GM21786 (cell line): Measurements from ENCODE around the gene LRMDA.

Experiments used
- ATAC-seq: cut with Tn5 transposase; IDR thresholded peaks from one replicate; pipeline ENCODE4 v1.9.1; 2021; ENCODE audit not compliant: unreplicated experiment

The LRMDA gene

DNA sequence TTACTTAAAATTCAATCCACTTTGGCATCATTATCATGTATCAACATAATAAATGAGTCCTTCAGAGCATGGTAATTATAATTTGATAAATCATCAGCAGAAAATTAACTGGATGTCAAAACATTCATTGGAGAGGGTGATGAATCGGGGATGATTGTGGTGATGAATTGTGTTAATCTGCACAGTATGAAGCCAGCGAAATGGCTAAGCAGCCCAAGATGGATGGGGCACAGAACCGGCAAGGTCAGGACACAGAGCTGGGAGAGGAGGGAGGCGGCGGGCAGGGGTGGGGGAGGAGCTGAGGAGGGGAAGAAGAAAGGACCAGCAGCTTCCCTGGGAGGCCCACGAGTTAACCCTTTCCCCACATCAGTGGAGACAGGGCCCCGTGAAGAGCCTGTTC is 536.1 kb downstream of the LRMDA start:
- no peak for ATAC-seq

- ATAC-seq, result no peak
These were observed 537.6 kb downstream of the LRMDA start for GRCh38 chr10:75969031-75969430.

GRCh38 chr10:75971402-75972211 is 540.2 kb downstream of the LRMDA start:
- ATAC-seq, result no peak

DNA sequence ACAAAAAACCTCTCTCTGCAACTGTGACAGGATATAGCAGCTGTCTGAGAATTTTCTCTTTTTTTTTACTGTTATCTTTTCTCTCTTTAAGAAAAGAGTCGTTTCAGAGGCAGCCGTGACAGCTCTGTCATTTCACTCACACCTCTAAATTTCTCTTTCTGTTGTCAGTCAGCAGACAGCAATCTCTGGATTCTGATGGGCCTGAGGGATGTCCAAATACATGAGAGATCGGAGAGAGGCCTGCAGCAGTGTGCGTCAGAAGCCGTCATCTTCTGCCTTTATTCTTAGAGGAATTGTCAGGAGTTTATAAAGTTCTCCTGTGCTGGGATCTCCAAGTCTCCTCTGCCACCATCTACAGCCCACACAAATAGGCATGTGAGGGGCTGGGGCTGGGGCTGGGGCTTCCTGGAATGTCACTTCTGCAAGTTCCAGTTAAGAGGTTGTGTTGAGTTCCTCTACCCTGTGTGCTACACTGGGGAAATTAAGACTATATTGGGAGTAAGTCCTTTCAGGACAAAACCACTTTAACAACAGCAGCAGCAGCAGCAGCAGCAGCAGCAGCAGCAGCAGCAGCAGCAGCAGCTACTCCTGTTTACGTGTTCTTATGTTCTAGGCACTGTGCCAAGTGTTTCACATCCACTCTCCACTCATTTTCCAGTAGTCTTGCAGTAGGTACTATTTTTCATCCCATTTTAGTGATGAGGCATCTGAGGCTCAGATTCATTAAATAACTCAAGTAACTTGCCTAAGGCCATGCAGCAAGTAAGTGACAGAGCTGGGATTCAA is 541.3 kb downstream of the LRMDA start:
- no peak for ATAC-seq

GRCh38 chr10:75974080-75974479 is 542.7 kb downstream of the LRMDA start:
- ATAC-seq, result no peak

- ATAC-seq, result no peak
These were observed 545.3 kb downstream of the LRMDA start for GRCh38 chr10:75976681-75977080.

- no peak for ATAC-seq
These were observed 545.7 kb downstream of the LRMDA start for GRCh38 chr10:75977139-75977538.

DNA sequence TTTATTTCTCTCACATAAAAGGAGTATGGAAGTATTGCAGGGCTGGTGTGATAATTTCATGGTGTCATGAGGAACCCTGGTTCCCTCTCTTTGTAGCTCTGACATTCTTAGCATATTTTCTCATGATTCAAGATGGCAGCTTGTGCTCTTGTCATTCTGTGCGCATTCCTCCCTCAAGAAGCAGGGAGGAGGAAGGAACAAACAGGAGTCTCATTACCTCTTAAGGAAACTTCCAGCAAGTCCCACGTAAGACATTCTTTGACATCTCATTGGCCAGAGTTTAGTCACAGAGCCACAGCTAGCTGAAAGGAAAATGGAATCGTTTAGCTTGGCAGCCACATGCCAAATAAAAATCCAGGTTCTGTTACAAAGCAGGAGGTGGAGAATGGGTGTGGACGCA is 546.8 kb downstream of the LRMDA start:
- no peak for ATAC-seq

DNA sequence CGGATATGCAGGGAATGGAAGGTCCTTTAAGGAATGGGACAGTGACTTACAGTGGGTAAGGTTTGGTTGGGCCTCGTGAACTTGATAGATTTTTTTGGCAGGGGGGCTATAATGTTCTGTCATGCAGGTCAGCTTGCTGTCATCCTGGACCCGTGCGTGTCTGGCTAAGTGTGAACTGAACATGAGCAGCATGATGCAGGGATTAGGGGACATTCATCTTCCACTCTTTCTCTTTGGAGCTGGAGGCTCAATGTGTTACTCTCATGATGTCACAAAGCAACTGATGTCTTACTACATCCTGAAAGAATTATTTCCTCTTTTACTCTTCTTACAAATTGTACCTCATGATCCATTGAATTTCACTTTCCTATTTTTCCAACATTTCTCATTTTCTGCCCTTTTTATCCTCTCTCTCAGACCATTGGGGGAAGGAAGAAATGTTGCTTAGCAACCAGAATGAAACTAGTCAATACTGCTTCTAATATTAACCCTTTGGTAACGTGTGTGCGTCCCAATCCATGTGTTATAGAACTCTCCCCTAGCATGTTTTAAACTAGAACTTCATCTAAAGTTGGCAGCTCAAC is 549.1 kb downstream of the LRMDA start:
- no peak for ATAC-seq

DNA sequence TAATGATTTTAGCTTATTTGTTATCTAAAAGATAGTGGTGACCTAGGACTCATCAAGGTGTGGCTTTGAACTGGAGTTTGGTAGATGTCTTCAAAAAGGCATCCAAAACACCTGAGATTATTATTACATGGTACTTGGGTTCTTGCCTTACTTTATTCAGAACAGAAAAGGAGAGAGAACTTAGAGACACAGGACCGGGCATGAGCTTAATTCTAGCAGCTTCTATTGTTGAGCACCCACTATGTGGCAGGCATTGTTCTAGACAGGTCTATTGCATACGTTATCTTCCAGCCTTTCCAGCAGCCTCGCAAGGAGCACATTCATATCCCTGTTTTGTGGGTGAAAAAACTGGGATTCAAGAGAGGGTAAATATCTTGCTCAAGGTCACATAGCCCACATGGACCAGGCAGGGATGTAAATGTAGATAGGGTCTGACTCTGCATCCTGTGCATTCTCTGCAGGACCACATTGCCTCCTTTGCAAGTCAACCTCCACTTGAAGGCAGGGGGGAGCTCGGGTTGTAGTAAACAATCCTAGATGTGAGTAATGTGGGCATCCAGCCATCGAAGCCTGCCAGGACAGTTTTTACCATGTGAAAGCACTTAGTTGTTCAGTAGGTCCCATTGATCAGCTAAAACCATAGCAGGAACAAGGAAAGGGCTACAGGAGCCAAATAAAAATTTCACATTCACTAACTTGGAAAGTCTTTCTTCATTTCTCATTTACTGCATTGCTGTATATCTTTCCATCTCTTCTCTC is 551.4 kb downstream of the LRMDA start:
- no peak for ATAC-seq

DNA sequence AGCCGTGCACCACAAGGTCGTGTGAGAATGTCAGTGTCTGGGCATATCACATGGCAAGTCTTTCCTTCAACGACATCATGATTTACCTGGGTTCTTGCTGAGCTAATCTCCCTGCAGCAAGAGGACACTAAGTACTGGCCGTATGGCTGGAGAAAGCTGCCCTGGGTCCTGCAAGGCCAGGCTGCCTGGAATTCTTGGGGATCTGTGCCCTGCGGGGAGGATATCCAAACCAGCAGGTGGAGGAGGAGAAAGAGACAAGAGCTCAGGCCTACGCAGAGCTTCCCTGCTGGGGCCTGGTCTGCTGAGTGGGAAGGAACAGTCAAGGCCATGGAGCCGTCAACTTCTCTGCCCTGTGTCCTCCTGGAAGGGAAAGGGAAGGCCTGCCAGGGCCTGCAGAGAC is 552.6 kb downstream of the LRMDA start:
- ATAC-seq, result no peak

GRCh38 chr10:75987616-75988015 is 556.2 kb downstream of the LRMDA start:
- ATAC-seq, result no peak

DNA sequence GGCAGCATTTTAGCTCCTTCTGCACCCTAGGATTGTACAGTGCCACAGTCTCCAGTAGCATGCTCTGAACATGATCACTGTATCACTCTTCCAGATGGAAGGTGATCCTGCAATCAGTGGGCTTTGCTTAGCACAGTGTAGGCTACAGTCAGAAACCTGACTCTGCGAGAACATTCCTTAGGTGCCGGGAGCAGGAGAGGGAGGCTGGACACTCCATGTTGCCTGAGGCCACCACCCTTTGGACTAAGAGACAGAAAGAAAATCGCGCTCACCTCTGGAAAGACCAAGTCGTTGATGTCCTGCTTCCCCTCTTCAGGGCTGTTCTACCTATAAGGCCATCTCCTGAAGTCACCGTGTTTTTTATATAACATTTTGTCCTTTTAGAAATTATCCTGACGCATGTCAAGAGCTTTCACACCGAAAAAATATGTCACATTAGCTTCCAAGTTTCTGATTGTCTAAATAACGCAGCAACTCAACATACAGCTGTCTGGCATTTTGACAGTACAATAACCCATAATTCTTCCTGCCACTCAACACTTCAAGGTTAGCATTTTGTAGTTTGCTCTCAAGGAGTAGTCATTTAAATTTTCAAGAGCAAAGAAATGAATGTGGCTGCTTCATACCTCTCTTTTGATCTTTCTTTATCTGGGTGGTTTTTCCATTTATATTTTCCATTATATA is 563.1 kb downstream of the LRMDA start:
- no peak for ATAC-seq

DNA sequence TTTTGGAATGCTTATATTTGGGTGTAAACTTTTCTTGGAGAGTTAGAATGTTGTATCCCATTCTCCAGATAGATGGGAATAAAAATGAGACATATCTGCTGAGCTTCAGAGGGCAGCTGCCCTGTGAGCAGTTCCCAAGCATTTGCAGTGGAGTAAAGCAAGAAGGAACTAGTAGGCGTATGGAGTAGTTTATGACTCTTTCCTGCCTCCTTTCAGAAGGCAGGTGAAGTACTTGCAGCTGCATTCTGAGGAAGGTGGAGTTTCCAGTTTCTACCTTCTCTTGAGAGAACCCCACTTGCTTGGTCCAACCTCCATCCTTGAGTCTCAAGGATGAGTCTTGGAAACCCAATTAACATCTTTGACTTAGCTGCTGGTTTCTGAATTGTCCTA is 563.6 kb downstream of the LRMDA start:
- ATAC-seq, result no peak

DNA sequence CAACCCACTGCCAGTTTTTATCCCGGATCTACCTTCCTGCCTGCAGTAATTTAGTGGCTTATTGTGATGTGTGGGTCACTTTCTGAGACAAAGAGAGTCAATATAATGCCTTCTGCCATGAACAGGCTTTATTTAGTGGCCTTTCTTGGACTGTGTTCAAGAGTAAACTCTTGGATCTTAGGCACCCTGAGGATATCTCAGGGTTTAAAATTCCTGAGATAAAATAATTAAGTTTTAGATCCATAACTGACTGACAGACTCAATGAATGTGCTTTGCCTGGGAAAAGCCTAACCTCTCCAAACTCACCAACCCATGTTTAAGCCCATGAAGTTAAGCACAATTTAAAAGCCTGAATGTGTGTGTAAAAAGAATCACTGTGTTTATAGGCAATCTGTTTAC is 564.3 kb downstream of the LRMDA start:
- no peak for ATAC-seq

DNA sequence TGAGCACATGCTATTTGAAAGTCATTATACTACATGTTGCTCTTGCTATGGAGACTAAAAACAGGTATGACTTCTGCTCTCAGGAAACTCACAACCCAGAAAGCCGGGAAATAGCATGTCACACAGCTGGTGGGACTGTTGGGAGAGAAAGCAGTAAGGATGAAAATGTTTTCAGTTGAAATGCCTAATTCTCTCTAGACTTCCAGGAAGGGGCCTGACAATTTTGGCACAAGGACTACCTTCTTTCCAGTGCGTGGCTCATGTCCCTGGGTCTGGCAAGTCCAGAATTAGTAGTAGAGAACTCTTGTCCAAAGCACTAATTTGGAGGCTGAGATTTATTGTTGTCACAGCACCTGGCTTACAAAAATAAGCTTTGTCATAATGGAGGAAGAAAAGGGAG is 567.6 kb downstream of the LRMDA start:
- no peak for ATAC-seq

DNA sequence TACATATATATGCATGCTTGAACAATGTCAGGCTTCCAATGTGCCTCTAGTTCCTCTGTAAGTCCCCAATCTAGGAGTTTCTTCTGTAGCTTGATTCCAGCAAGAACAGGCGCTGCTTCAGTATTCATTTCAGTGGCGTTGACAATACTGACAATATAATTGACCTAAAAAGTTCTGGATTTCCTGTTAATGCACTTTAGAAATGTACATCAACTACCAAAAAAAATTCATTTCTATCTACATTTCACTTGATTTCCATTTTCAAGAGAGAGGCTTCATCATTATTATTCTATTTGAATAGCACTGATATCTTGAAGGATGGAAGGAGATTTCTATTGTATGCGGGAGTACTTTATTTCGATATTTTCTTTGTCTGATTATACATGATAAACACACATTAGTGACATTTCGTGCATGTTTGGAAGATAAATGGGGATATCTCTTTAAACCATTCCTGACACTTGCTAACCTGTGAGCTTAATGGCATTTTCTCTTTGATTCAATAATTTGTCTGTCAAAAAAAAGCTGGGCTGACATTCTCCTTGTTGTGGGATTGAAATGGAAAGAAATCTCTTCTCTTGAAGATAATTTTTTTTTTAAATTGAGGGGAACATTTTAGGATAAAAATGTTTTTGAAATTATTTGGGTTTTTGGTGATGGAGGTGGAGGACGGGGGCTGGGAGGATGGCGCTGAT is 568.2 kb downstream of the LRMDA start:
- ATAC-seq, result no peak

DNA sequence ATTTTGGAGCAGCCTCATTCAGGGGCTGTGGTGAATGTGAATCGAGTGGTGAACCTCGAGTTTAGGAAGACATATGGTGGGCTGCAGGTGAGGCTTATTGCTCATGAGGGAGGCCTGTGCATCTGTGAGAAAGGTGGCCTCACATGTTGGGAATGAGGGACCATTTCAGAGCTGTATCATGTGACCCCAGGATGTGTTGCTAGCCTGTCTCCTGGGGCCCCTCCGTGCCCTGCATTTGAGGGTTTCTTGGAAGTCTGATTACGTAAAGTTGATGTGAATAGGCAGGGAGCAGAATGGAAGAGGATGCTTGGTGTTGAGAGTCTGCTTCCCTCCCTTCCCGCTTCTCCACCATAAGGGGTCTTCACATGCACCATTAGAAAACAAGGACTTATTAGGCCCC is 569.1 kb downstream of the LRMDA start:
- no peak for ATAC-seq

- ATAC-seq, result no peak
These were observed 569.6 kb downstream of the LRMDA start for GRCh38 chr10:76001019-76001418.

GRCh38 chr10:76001461-76001860 is 570.0 kb downstream of the LRMDA start:
- ATAC-seq, result no peak
